Endothelial cell of umbilical vein (primary cell): ENCODE data around the gene SYT8. TPM values are rescaled to one million over a fixed set of nuclear protein-coding genes. Genes with fewer than 3 reads are reported as not detected.

Experiments
- BruUV-seq: library from RNA; stranded (reverse); fragments of 400-500 nt; replicated peaks from 2 replicates; lab custom pipeline; 2021; lab: Mats Ljungman, UMichigan
- CTCF ChIA-PET: fragments of 300-600, 350-600 bp; sonication (Branson Sonifier 250); formaldehyde crosslinking; loops from one replicate; lab custom pipeline; 2021; ENCODE audit warnings: antibody characterized with exemption, inconsistent platforms; lab: Charles Lee
- POLR2A ChIA-PET: fragments of 300-600, 350-600 bp; sonication (Branson Sonifier 250); formaldehyde crosslinking; loops from one replicate; lab custom pipeline; 2021; ENCODE audit warnings: antibody characterized with exemption, inconsistent platforms; lab: Charles Lee
- DNase-seq: peaks from one replicate; pipeline ENCODE4 v3.0.0-alpha.2; 2011; ENCODE audit warnings: low read depth, low spot score
- FAIRE-seq: peaks from 2 replicates; lab custom pipeline; 2011; peaks lifted over from hg19 to GRCh38; lab: Jason Lieb, UNC
- H2AFZ ChIP-seq: 2 replicates; pipeline ENCODE4 v1.6.0; 2012; ENCODE audit warnings: low read depth, low read length, control low read depth, inconsistent platforms
- H3K27ac ChIP-seq: 2 replicates; pipeline ENCODE4 v1.5.1; 2011; ENCODE audit warnings: low read depth, mild to moderate bottlenecking, control low read depth, low read length, moderate library complexity; ENCODE audit not compliant: insufficient read depth
- H3K27me3 ChIP-seq, 2 experiments: 2 replicates each; pipeline versions ENCODE4 v1.6.0 to v1.6.1; 2011; ENCODE audit warnings: low read length in 2 of 2, mixed read lengths in 1 of 2; ENCODE audit not compliant: control insufficient read depth in 2 of 2, insufficient read depth in 2 of 2
- H3K36me3 ChIP-seq, 2 experiments: 2 replicates in 1 of 2; 3 replicates in 1 of 2; pipeline ENCODE4 v1.5.1; 2011; ENCODE audit warnings: low read length in 2 of 2, mild to moderate bottlenecking in 1 of 2, moderate library complexity in 1 of 2; ENCODE audit not compliant: control insufficient read depth in 2 of 2, insufficient read depth in 2 of 2; ENCODE audit errors: extremely low read depth in 1 of 2
- H3K4me1 ChIP-seq: 3 replicates; pipeline ENCODE4 v1.5.1; 2011; ENCODE audit warnings: mild to moderate bottlenecking, low read length; ENCODE audit not compliant: control insufficient read depth, insufficient read depth; ENCODE audit errors: extremely low read depth
- H3K4me2 ChIP-seq: 2 replicates; pipeline ENCODE4 v1.6.1; 2011; ENCODE audit warnings: low read length, control low read depth, mixed read lengths; ENCODE audit not compliant: insufficient read depth
- H3K4me3 ChIP-seq, 3 experiments: fragments of 200-600 bp in 1 of 3; sonication (generic), shearing (Covaris generic) in 1 of 3; replicated peaks in 1 of 3; 2 replicates each; pipeline ENCODE4 v1.5.1; 2011 to 2016; ENCODE audit warnings: control low read depth in 3 of 3, low read length in 3 of 3, mild to moderate bottlenecking in 2 of 3, inconsistent platforms in 1 of 3, low read depth in 1 of 3, moderate library complexity in 1 of 3; ENCODE audit not compliant: insufficient read depth in 1 of 3
- H3K79me2 ChIP-seq: 2 replicates; pipeline ENCODE4 v1.6.0; 2012; ENCODE audit warnings: low read length, inconsistent platforms; ENCODE audit not compliant: control insufficient read depth, insufficient read depth
- H3K9ac ChIP-seq: replicated peaks from 2 replicates; pipeline ENCODE3; 2011; ENCODE audit warnings: low read length, control low read depth; ENCODE audit not compliant: insufficient read depth; ENCODE audit errors: extremely low read depth
- H3K9me1 ChIP-seq: replicated peaks from 3 replicates; pipeline ENCODE4 v1.6.0; 2011; ENCODE audit warnings: mild to moderate bottlenecking, low read length; ENCODE audit not compliant: control insufficient read depth, insufficient read depth; ENCODE audit errors: extremely low read depth
- H3K9me3 ChIP-seq: replicated peaks from 2 replicates; pipeline ENCODE4 v1.5.1; 2012; ENCODE audit warnings: low read length, inconsistent platforms; ENCODE audit not compliant: control insufficient read depth, insufficient read depth
- H4K20me1 ChIP-seq: replicated peaks from 2 replicates; pipeline ENCODE3; 2011; ENCODE audit warnings: mild to moderate bottlenecking, low read length; ENCODE audit not compliant: control insufficient read depth, insufficient read depth; ENCODE audit errors: extremely low read depth
- CTCF ChIP-seq, 2 donors: IDR thresholded peaks; 1 replicate in 1 of 2; 2 replicates in 1 of 2; pipeline ENCODE4 v1.5.1; 2011; ENCODE audit warnings: low read length in 2 of 2, mild to moderate bottlenecking in 2 of 2, moderate library complexity in 2 of 2, control low read depth in 1 of 2, inconsistent platforms in 1 of 2, low read depth in 1 of 2; ENCODE audit not compliant: insufficient read depth in 1 of 2; ENCODE audit errors: extremely low read depth in 1 of 2
- EZH2 ChIP-seq: IDR thresholded peaks from 2 replicates; pipeline ENCODE4 v1.6.1; 2012; ENCODE audit warnings: borderline replicate concordance, low read depth, mild to moderate bottlenecking, moderate library complexity, low read length, inconsistent platforms; ENCODE audit not compliant: severe bottlenecking
- FOS ChIP-seq: IDR thresholded peaks from 2 replicates; pipeline ENCODE4 v1.6.1; 2011; ENCODE audit warnings: mild to moderate bottlenecking, low read length, moderate library complexity, borderline replicate concordance; ENCODE audit not compliant: insufficient read depth
- GATA2 ChIP-seq: IDR thresholded peaks from 2 replicates; pipeline ENCODE4 v1.7.0; 2011; ENCODE audit warnings: low read depth, mild to moderate bottlenecking, moderate library complexity, mixed read lengths, low read length; ENCODE audit not compliant: insufficient read length, insufficient read depth
- JUN ChIP-seq: IDR thresholded peaks from 2 replicates; pipeline ENCODE4 v1.6.1; 2011; ENCODE audit warnings: borderline replicate concordance, low read depth; ENCODE audit not compliant: insufficient read length, insufficient read depth
- MAX ChIP-seq: IDR thresholded peaks from 2 replicates; pipeline ENCODE4 v1.6.1; 2011; ENCODE audit not compliant: insufficient read depth, insufficient read length
- MYC ChIP-seq: IDR thresholded peaks from one replicate; pipeline ENCODE4 v1.6.1; 2011; ENCODE audit warnings: mild to moderate bottlenecking, low read depth, low read length
- POLR2A ChIP-seq: IDR thresholded peaks from 2 replicates; pipeline ENCODE4 v1.6.1; 2012; ENCODE audit warnings: low read depth, mild to moderate bottlenecking, control low read depth, low read length
- POLR2AphosphoS5 ChIP-seq: IDR thresholded peaks from 2 replicates; pipeline ENCODE4 v1.6.1; 2012; ENCODE audit warnings: low read depth, mild to moderate bottlenecking, control low read depth, low read length, moderate library complexity; ENCODE audit not compliant: insufficient read depth
- dilution Hi-C: fragments of 300-500 bp; cut with MboI; formaldehyde crosslinking; loops from one replicate; pipeline ENCODE4 v1.15.0; 2019; ENCODE audit warnings: low sequenced_read_pairs; ENCODE audit not compliant: extremely low pct_ligation_motif_present
- intact Hi-C: fragments of 100-400 bp; cut with micrococcal nuclease; formaldehyde crosslinking; loops from one replicate; pipeline ENCODE4 v1.10.0; 2022
- polyA plus RNA-seq, 4 experiments: library from polyadenylated mRNA; depleted of rRNA in 3 of 4; stranded (reverse) in 3 of 4; unstranded in 1 of 4; fragments of >200 nt; gene quantifications; 2 replicates each; pipeline versions ENCODE4 v1.2.1 to v1.2.3, GENCODE V29; 2011 to 2012; ENCODE audit warnings: missing spikeins in 1 of 4
- total RNA-seq: library from RNA; stranded (reverse); gene quantifications from 2 replicates; pipeline ENCODE4 v1.2.3, GENCODE V29; 2021

Gene SYT8
- total and polyA plus RNA-seq, 2 donors (not counting 3 experiments of a cell fraction or from before 2014, with no cell fraction given), result not detected

- Histone ChIP-seq H3K79me2 (no peaks in the 10 kb centered on the region), H3K4me3 (no peak overlapping the region), H3K9ac (no peak overlapping the region), H4K20me1 (no peaks in the 10 kb centered on the region), H3K4me1 (peaks cover 12% of the 10 kb centered on the region), H3K9me1 (no peaks in the 10 kb centered on the region), H3K27me3 (peaks cover 0 to 3% of the 10 kb centered on the region in 2 experiments), H3K36me3 (no peaks in the 10 kb centered on the region), H3K27ac (no peak overlapping the region), H3K4me2 (no peak overlapping the region), H2AFZ (no peak overlapping the region), H3K9me3 (no peaks in the 10 kb centered on the region)
- TF ChIP-seq GATA2 (no peak), EZH2 (no peak)
- ChIA-PET CTCF (interaction anchor here (1.5 to 3.9 kb wide), 3 partner anchors 10 to 214 kb away, joined by 4 to 21 read pairs (median 8); no protein-coding TSS in a partner anchor), POLR2A (no interaction called here)
- intact Hi-C loops, result no loop called here
- dilution Hi-C loops, result no loop called here
- FAIRE-seq (no peak), DNase-seq (no peak)
- no TSS peak for BruUV-seq
Observed at GRCh38 chr11:1866226-1866625, 31.4 kb downstream of the SYT8 start.

- peaks cover 12% of the 10 kb centered on the region for H3K4me1 ChIP-seq
- no peak overlapping the region for H3K9ac ChIP-seq
- H4K20me1 ChIP-seq, result no peaks in the 10 kb centered on the region
- no peak overlapping the region for H2AFZ ChIP-seq
- no peak overlapping the region for H3K27ac ChIP-seq
- H3K4me2 ChIP-seq, result no peak overlapping the region
- no peaks in the 10 kb centered on the region for H3K79me2 ChIP-seq
- no peaks in the 10 kb centered on the region for H3K9me3 ChIP-seq
- intact Hi-C loops, result no loop called here
- FAIRE-seq, result no peak
- no peak for DNase-seq
- ChIA-PET CTCF (interaction anchor here (1.5 to 3.9 kb wide), 3 partner anchors 10 to 214 kb away, joined by 4 to 21 read pairs (median 8); no protein-coding TSS in a partner anchor), POLR2A (no interaction called here)
- H3K27me3 ChIP-seq, result peaks cover 0 to 3% of the 10 kb centered on the region in 2 experiments
- no TSS peak for BruUV-seq
- no peak overlapping the region for H3K4me3 ChIP-seq
- TF ChIP-seq POLR2A (no peak), FOS (no peak), MYC (no peak), POLR2AphosphoS5 (no peak), EZH2 (no peak), GATA2 (no peak), MAX (no peak), JUN (no peak), CTCF (IDR thresholded peaks at IDR 0.05; ENCODE audit: extremely low read depth in 1 of 2, insufficient read depth in 1 of 2, low read depth in 1 of 2, low read length in 2 of 2) (no peak)
- dilution Hi-C loops, result no loop called here
- no peaks in the 10 kb centered on the region for H3K36me3 ChIP-seq
- no peaks in the 10 kb centered on the region for H3K9me1 ChIP-seq
Observed at GRCh38 chr11:1866776-1867175, 32.0 kb downstream of the SYT8 start.
